HCT116 (cell line): ENCODE data around the gene LRRC15.

Experiments
- EZH2 ChIP-seq: fragments of 200-600 bp; sonication (generic); IDR thresholded peaks from 2 replicates; pipeline ENCODE4 v1.6.1; 2017; ENCODE audit warnings: antibody characterized with exemption, mixed run types
- POLR2A ChIP-seq: IDR thresholded peaks from 2 replicates; pipeline ENCODE4 v1.7.0; 2011; ENCODE audit warnings: borderline replicate concordance; ENCODE audit not compliant: insufficient read depth, insufficient read length; ENCODE audit errors: extremely low read depth
- TCF7L2 ChIP-seq: IDR thresholded peaks from 2 replicates; pipeline ENCODE4 v1.7.0; 2011; ENCODE audit warnings: borderline replicate concordance, inconsistent platforms; ENCODE audit not compliant: insufficient read depth, insufficient read length; ENCODE audit errors: extremely low read depth
- TF ChIP-seq, protein P1 (sequence below), 3 experiments: fragments of 200-600 bp in 1 of 3; sonication (generic) in 1 of 3; IDR thresholded peaks in 2 of 3; conservative IDR thresholded peaks in 1 of 3; 2 replicates each; pipeline ENCODE4 v1.5.1; 2012 to 2017; ENCODE audit warnings: low read depth in 2 of 3, low read length in 2 of 3, antibody characterized with exemption in 1 of 3, borderline replicate concordance in 1 of 3, control low read depth in 1 of 3, mild to moderate bottlenecking in 1 of 3, mixed read lengths in 1 of 3, mixed run types in 1 of 3, moderate library complexity in 1 of 3; ENCODE audit not compliant: insufficient read depth in 1 of 3

DNA sequence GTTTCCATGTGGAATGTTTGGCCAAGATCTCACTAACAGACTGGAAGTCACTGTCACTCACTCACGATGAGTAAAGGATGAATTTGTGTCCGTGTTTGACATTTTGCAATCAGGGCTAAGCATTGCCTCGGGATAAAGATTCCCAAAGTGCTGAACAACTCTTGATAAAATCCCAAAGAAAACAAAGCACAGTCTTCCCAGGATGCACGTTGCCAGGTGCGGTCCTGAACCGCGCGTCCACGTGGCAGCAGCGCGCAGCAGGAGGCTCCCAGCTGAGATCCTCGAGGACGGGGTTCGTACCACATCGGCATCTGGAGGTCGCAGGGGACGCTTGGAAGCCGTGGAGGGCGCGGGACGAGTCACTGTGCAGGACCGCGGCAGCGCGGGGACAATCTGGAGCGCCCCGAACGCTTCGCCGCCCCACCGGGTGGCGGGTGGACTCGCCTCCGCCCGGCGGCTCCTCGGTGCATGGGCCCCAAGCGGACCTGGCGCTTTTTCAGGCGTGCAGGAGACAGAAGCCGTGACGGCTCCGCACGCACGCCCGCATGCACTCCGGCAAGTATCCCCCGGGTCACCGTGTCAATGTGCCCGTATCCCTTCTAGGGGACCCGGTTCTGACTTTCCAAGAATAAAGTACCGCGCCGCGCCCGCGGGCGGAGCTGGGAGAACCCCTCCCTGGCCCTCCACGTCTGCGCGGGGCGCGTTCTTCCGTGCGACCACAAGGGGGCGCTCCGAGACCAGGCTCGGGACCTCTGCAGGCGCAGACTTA lies 36.1 kb downstream of the LRRC15 start:
- TF ChIP-seq, protein P1, sequence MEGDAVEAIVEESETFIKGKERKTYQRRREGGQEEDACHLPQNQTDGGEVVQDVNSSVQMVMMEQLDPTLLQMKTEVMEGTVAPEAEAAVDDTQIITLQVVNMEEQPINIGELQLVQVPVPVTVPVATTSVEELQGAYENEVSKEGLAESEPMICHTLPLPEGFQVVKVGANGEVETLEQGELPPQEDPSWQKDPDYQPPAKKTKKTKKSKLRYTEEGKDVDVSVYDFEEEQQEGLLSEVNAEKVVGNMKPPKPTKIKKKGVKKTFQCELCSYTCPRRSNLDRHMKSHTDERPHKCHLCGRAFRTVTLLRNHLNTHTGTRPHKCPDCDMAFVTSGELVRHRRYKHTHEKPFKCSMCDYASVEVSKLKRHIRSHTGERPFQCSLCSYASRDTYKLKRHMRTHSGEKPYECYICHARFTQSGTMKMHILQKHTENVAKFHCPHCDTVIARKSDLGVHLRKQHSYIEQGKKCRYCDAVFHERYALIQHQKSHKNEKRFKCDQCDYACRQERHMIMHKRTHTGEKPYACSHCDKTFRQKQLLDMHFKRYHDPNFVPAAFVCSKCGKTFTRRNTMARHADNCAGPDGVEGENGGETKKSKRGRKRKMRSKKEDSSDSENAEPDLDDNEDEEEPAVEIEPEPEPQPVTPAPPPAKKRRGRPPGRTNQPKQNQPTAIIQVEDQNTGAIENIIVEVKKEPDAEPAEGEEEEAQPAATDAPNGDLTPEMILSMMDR (IDR thresholded peaks at IDR 0.05 in 2 of 3, conservative IDR thresholded peaks at IDR 0.05 in 1 of 3; ENCODE audit: borderline replicate concordance in 1 of 3, insufficient read depth in 1 of 3, low read depth in 2 of 3, low read length in 2 of 3) = peak in 2 of 3 experiments; percentile 89 to 97; a peak in 4 of 6 replicates
- TF ChIP-seq TCF7L2 (peak; percentile 76), EZH2 (no peak), POLR2A (no peak)
